HepG2 (cell line): ENCODE data around the gene CC2D1B. TPM values are rescaled to one million over a fixed set of nuclear protein-coding genes. Genes with fewer than 3 reads are reported as not detected.

Source experiments
- ATAC-seq: fragments of 200-7000 bp; cut with Tn5 transposase; 3 replicates; pipeline ENCODE4 v1.9.1; 2020; ENCODE audit warnings: mild to moderate bottlenecking, moderate library complexity
- BruUV-seq: library from RNA; stranded (reverse); fragments of 400-500 nt; replicated peaks from 2 replicates; lab custom pipeline; 2021; lab: Mats Ljungman, UMichigan
- CTCF ChIA-PET: fragments of 300-600 bp; formaldehyde crosslinking; extraction: SDS; loops from one replicate; lab custom pipeline; 2021; ENCODE audit warnings: low total read pairs, inconsistent platforms, low intra/inter-chr PET ratio; lab: Yijun Ruan, JAX
- POLR2A ChIA-PET: fragments of 350-600 bp; sonication (Branson Sonifier 250); formaldehyde crosslinking; loops from one replicate; lab custom pipeline; 2020; ENCODE audit warnings: antibody characterized with exemption, inconsistent platforms; lab: Yijun Ruan, JAX
- DNase-seq: peaks from one replicate; pipeline ENCODE4 v3.0.0-alpha.2; 2015; ENCODE audit warnings: low spot score
- FAIRE-seq: peaks from 3 replicates; lab custom pipeline; 2011; peaks lifted over from hg19 to GRCh38; lab: Jason Lieb, UNC
- H2AFZ ChIP-seq: one replicate; pipeline ENCODE4 v1.6.1; 2011; ENCODE audit warnings: low read length, inconsistent platforms
- H3K27ac ChIP-seq: fragments of 300-600 bp; 3 replicates; pipeline ENCODE4 v1.8.0; 2011; ENCODE audit warnings: mixed run types, mild to moderate bottlenecking, mixed read lengths, low read length, inconsistent platforms; ENCODE audit not compliant: insufficient read depth; ENCODE audit errors: extremely low read length
- H3K27me3 ChIP-seq, 2 experiments: fragments of 200-600 bp in 1 of 2; 2 replicates in 1 of 2; 3 replicates in 1 of 2; pipeline versions ENCODE4 v1.6.0 to v1.8.0; 2011; ENCODE audit warnings: low read length in 2 of 2, mild to moderate bottlenecking in 2 of 2, moderate library complexity in 2 of 2, inconsistent platforms in 1 of 2; ENCODE audit not compliant: insufficient read depth in 2 of 2, control insufficient read depth in 1 of 2
- H3K36me3 ChIP-seq, 2 experiments: fragments of 200-600 bp in 1 of 2; replicated peaks in 1 of 2; 2 replicates in 1 of 2; 3 replicates in 1 of 2; pipeline versions ENCODE4 v1.5.1 to v1.8.0; 2011; ENCODE audit warnings: low read length in 2 of 2, inconsistent platforms in 1 of 2; ENCODE audit not compliant: insufficient read depth in 2 of 2, control insufficient read depth in 1 of 2
- H3K4me1 ChIP-seq: 2 replicates; pipeline ENCODE4 v1.5.1; 2012; ENCODE audit warnings: low read length, inconsistent platforms; ENCODE audit not compliant: insufficient read depth
- H3K4me2 ChIP-seq: 2 replicates; pipeline ENCODE4 v1.6.0; 2011; ENCODE audit warnings: low read depth, low read length, inconsistent platforms
- H3K4me3 ChIP-seq, 3 experiments: fragments of 200-600 bp in 1 of 3; sonication (generic), shearing (Covaris generic) in 1 of 3; replicated peaks in 1 of 3; 2 replicates each; pipeline ENCODE4 v1.5.1; 2011 to 2016; ENCODE audit warnings: low read length in 3 of 3, inconsistent platforms in 2 of 3, low read depth in 2 of 3, mild to moderate bottlenecking in 2 of 3, control low read depth in 1 of 3, mixed read lengths in 1 of 3; ENCODE audit not compliant: insufficient read depth in 1 of 3
- H3K79me2 ChIP-seq: one replicate; pipeline ENCODE4 v1.6.1; 2011; ENCODE audit warnings: low read length, inconsistent platforms; ENCODE audit not compliant: insufficient read depth
- H3K9ac ChIP-seq: 2 replicates; pipeline ENCODE4 v1.6.0; 2011; ENCODE audit warnings: mild to moderate bottlenecking, low read depth, low read length, inconsistent platforms; ENCODE audit not compliant: insufficient read depth
- H3K9me3 ChIP-seq: 2 replicates; pipeline ENCODE4 v1.5.1; 2012; ENCODE audit warnings: mild to moderate bottlenecking, low read length
- H4K20me1 ChIP-seq: 2 replicates; pipeline ENCODE4 v1.6.0; 2011; ENCODE audit warnings: inconsistent platforms, mild to moderate bottlenecking, low read length, moderate library complexity; ENCODE audit not compliant: insufficient read depth
- ATRX ChIP-seq: sonication (generic); formaldehyde crosslinking; IDR thresholded peaks from 2 replicates; pipeline ENCODE4 v1.4.0; 2020; ENCODE audit warnings: missing genetic modification reagents, borderline replicate concordance
- LBX2 ChIP-seq: sonication (generic); formaldehyde crosslinking; IDR thresholded peaks from 2 replicates; pipeline ENCODE4 v1.5.0; 2020; ENCODE audit warnings: missing genetic modification reagents, mild to moderate bottlenecking, borderline replicate concordance
- SAFB2 ChIP-seq: sonication (generic); formaldehyde crosslinking; IDR thresholded peaks from 2 replicates; pipeline ENCODE4 v1.5.1; 2020; ENCODE audit warnings: missing genetic modification reagents, low read depth, mild to moderate bottlenecking, borderline replicate concordance
- ZNF878 ChIP-seq: sonication (generic); formaldehyde crosslinking; IDR thresholded peaks from 2 replicates; pipeline ENCODE4 v1.8.1; 2023; ENCODE audit warnings: mild to moderate bottlenecking, missing genetic modification reagents, moderate library complexity
- WGBS: methylation state at CpG from one replicate; pipeline ENCODE4 v1.1.6; 2017; ENCODE audit warnings: low lambda C conversion rate; 5-methylcytosine and 5-hydroxymethylcytosine counted together
- in situ Hi-C: cut with HindIII; loops from 2 replicates; pipeline ENCODE4 v1.10.0; 2017; ENCODE audit warnings: low pct_unique_long_range_greater_than_20kb; ENCODE audit not compliant: extremely low pct_ligation_motif_present
- intact Hi-C: fragments of 100-400 bp; cut with micrococcal nuclease; formaldehyde crosslinking; loops from one replicate; pipeline ENCODE4 v1.10.0; 2022; ENCODE audit not compliant: unreplicated experiment
- polyA plus RNA-seq, 8 experiments: library from polyadenylated mRNA; depleted of rRNA in 3 of 8; stranded (reverse) in 7 of 8; unstranded in 1 of 8; fragments of >200 nt; fragmentation: Illumina TruSeq in 4 of 8; extraction: Trizol in 4 of 8; gene quantifications; 2 replicates each; pipeline versions ENCODE4 v1.2.1 to v1.2.3, GENCODE V29; 2011 to 2016; ENCODE audit warnings: low read depth in 4 of 8, missing spikeins in 1 of 8, mixed read lengths in 1 of 8; ENCODE audit not compliant: insufficient read depth in 1 of 8
- total RNA-seq, 5 experiments: library from RNA; depleted of rRNA; stranded (reverse); fragments of >200 nt; fragmentation: Illumina TruSeq; extraction: Trizol; gene quantifications; 2 replicates each; pipeline ENCODE4 v1.2.3, GENCODE V29; 2016; ENCODE audit warnings: low read depth in 1 of 5
- TF ChIP-seq, protein P1 (sequence below): IDR thresholded peaks from 2 replicates; pipeline ENCODE4 v1.6.1; 2016; ENCODE audit warnings: low read depth

Gene CC2D1B
- total and polyA plus RNA-seq, 2 of the 13 experiments (the other 11 are each of a cell fraction or from before 2014, with no cell fraction given) = 7.2 to 19.2 TPM

DNA sequence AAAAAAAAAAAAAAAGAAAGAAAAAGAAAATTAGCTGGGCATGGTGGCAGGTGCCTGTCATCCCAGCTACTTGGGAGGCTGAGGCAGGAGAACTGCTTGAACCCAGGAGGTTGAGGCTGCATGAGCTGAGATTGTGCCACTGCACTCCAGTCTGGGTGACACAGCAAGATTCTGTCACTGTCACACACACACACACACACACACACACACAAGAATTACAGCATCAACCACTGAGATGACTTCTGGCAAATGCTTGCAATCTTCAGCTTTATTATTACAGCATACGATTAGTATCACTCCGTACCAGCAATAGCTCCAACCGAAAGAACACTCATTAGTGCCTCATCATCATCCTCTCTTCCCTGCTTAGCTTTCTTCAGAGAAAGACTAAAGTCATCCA lies 33.6 kb upstream of the CC2D1B start (continued):
- no peak for TF ChIP-seq LBX2 (CRISPR knock-in tag)
- no peak for TF ChIP-seq ATRX (CRISPR knock-in tag)
- no peak for TF ChIP-seq ZNF878 (CRISPR knock-in tag)

GRCh38 chr1:52393174-52393573 lies 27.2 kb upstream of the CC2D1B start:
- H3K27ac ChIP-seq = no peak overlapping the region
- DNase-seq = no peak
- H3K79me2 ChIP-seq = no peaks in the 10 kb centered on the region
- ChIA-PET CTCF (no interaction called here), POLR2A (no interaction called here)
- in situ Hi-C loops (no loop called here), intact Hi-C loops (no loop called here)
- H3K36me3 ChIP-seq = peaks cover 4 to 52% of the 10 kb centered on the region in 2 experiments; a peak in 4 of 5 replicates
- H3K9me3 ChIP-seq = no peaks in the 10 kb centered on the region
- no peak overlapping the region for H3K9ac ChIP-seq
- no peaks in the 10 kb centered on the region for H3K27me3 ChIP-seq
- BruUV-seq = no TSS peak
- no peak overlapping the region for H3K4me2 ChIP-seq
- no peak for FAIRE-seq
- TF ChIP-seq SAFB2 (CRISPR knock-in tag) = no peak
- TF ChIP-seq, protein P1, sequence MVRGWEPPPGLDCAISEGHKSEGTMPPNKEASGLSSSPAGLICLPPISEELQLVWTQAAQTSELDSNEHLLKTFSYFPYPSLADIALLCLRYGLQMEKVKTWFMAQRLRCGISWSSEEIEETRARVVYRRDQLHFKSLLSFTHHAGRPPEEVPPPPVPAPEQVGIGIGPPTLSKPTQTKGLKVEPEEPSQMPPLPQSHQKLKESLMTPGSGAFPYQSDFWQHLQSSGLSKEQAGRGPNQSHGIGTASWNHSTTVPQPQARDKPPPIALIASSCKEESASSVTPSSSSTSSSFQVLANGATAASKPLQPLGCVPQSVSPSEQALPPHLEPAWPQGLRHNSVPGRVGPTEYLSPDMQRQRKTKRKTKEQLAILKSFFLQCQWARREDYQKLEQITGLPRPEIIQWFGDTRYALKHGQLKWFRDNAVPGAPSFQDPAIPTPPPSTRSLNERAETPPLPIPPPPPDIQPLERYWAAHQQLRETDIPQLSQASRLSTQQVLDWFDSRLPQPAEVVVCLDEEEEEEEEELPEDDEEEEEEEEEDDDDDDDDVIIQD = no peak
- no peaks in the 10 kb centered on the region for H4K20me1 ChIP-seq
- no peak for ATAC-seq
- no peak overlapping the region for H2AFZ ChIP-seq
- 93% methylated on average over 5 of the region's 5 CpGs for WGBS
- H3K4me1 ChIP-seq = no peaks in the 10 kb centered on the region
- no peak overlapping the region for H3K4me3 ChIP-seq
